BJ (cell line): ENCODE measurements around the gene ST6GALNAC1. TPM values are rescaled to one million over a fixed set of nuclear protein-coding genes. Genes with fewer than 3 reads are reported as not detected.
"Not testable (repeated sequence)": the region's sequence is repeated elsewhere in the genome, so short reads cannot be mapped to it uniquely, and the experiment has no call there.

ENCODE experiments used
- CTCF ChIA-PET: fragments of 350-600 bp; formaldehyde crosslinking; extraction: SDS; loops from one replicate; lab custom pipeline; 2021; ENCODE audit warnings: antibody characterized with exemption, inconsistent platforms; lab: Yijun Ruan, JAX
- POLR2A ChIA-PET: fragments of 300-600 bp; sonication (Branson Sonifier 250); formaldehyde crosslinking; extraction: SDS; loops from one replicate; lab custom pipeline; 2021; ENCODE audit warnings: antibody characterized with exemption; lab: Charles Lee
- DNase-seq: peaks from one replicate; pipeline ENCODE4 v3.0.0-alpha.2; 2011; ENCODE audit warnings: low read depth
- H3K27me3 ChIP-seq: 2 replicates; pipeline ENCODE4 v1.6.0; 2011; ENCODE audit warnings: low read length; ENCODE audit not compliant: control insufficient read depth, insufficient read depth
- H3K36me3 ChIP-seq: 2 replicates; pipeline ENCODE4 v1.5.1; 2011; ENCODE audit warnings: low read length; ENCODE audit not compliant: control insufficient read depth, insufficient read depth
- H3K4me3 ChIP-seq: 2 replicates; pipeline ENCODE4 v1.5.1; 2011; ENCODE audit warnings: low read depth, mild to moderate bottlenecking, control low read depth, low read length
- CTCF ChIP-seq: IDR thresholded peaks from 2 replicates; pipeline ENCODE4 v1.5.1; 2011; ENCODE audit warnings: low read depth, mild to moderate bottlenecking, control low read depth, inconsistent platforms, low read length, moderate library complexity; ENCODE audit not compliant: insufficient read depth
- polyA plus RNA-seq: library from polyadenylated mRNA; depleted of rRNA; stranded (reverse); fragments of >200 nt; gene quantifications from 2 replicates; pipeline ENCODE4 v1.2.3, GENCODE V29; 2011

The ST6GALNAC1 gene
- polyA plus RNA-seq, 1 experiment, result not detected

DNA sequence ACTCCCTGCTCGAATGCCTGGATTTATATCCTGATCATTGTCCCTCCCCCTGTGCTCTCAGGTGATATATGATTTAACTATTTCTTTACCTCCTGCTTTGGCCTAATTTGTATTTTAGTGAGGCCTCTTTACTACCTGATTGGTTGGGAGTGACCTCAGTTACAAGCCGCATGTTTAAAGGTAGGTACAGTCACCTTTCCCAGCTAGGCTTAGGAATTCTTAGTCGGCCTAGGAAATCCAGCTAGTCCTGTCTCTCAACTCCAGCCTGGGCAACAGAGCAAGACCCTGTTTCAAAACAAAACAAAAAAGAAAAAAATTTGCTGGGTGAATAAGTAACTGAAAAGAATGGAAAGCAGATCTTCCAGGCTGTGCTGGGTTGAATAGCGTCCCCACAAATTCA lies 31.1 kb downstream of the ST6GALNAC1 start:
- POLR2A ChIA-PET, result no interaction called here
- no peak for DNase-seq
- H3K27me3 ChIP-seq, result no peaks in the 10 kb centered on the region; the same call in 1 of the 2 replicates
- H3K36me3 ChIP-seq, result no peaks in the 10 kb centered on the region
- CTCF ChIA-PET, result interaction anchor here (1.0 to 1.3 kb wide), 2 partner anchors 9 to 66 kb away, joined by 3 read pairs; no protein-coding TSS in a partner anchor
- H3K4me3 ChIP-seq, result no peak overlapping the region
- TF ChIP-seq CTCF, result no peak

- Histone ChIP-seq H3K4me3 (no peak overlapping the region), H3K27me3 (no peaks in the 10 kb centered on the region), H3K36me3 (no peaks in the 10 kb centered on the region)
- ChIA-PET CTCF (interaction anchor here (1.0 kb wide), 1 partner anchor 13 kb away, joined by 3 read pairs; no protein-coding TSS in a partner anchor), POLR2A (no interaction called here)
- DNase-seq, result no peak
- no peak for TF ChIP-seq CTCF
These were observed 31.8 kb downstream of the ST6GALNAC1 start for GRCh38 chr17:76611758-76612157.

DNA sequence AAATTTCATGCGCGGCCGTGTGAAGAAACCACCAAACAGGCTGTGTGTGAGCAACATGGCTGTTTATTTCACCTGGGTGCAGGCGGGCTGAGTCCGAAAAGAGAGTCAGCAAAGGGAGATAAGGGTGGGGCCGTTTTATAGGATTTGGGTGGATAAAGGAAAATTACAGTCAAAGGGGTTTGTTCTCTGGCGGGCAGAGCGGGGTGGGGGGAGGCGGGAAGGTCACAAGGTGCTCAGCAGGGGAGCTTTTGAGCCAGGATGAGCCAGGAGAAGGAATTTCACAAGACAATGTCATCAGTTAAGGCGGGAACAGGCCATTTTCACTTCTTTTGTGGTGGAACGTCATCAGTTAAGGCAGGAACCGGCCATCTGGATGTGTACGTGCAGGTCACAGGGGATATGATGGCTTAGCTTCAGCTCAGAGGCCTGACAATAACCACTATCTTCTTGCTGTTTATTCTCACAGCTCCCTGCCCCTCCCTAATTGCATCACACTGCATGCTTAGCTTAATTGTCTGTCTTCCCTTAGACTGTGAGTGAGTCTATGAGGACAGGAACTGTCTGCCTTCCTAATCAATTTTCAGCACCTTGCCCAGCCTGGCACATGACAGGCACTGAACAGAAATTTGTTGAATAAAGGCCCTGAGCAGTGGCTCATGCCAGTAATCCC lies 32.3 kb downstream of the ST6GALNAC1 start:
- CTCF ChIA-PET, result interaction anchor here (1.0 kb wide), 1 partner anchor 14 kb away, joined by 3 read pairs; no protein-coding TSS in a partner anchor
- H3K4me3 ChIP-seq, H3K27me3 ChIP-seq, DNase-seq, H3K36me3 ChIP-seq, POLR2A ChIA-PET: not testable (repeated sequence)

GRCh38 chr17:76606685-76607084 lies 36.9 kb downstream of the ST6GALNAC1 start:
- H3K36me3 ChIP-seq, DNase-seq, POLR2A ChIA-PET, H3K4me3 ChIP-seq, H3K27me3 ChIP-seq: not testable (repeated sequence)
- CTCF ChIA-PET, result interaction anchor here (0.6 kb wide), 1 partner anchor 1376 kb away, joined by 5 read pairs; no protein-coding TSS in a partner anchor

GRCh38 chr17:76601065-76601464 lies 42.5 kb downstream of the ST6GALNAC1 start:
- TF ChIP-seq CTCF, result no peak
- Histone ChIP-seq H3K4me3 (no peak overlapping the region), H3K36me3 (no peaks in the 10 kb centered on the region), H3K27me3 (0 out of 2 replicates have a peak, but pooled peaks cover 3% of the 10 kb centered on the region)
- CTCF ChIA-PET, result interaction anchor here (1.1 to 4.7 kb wide), 5 partner anchors 23 to 113 kb away, joined by 3 to 22 read pairs (median 3); partner anchors contain the start of gene CYGB
- POLR2A ChIA-PET, result no interaction called here
- DNase-seq, result no peak

- H3K27me3 ChIP-seq, result 0 out of 2 replicates have a peak, but pooled peaks cover under 1% of the 10 kb centered on the region
- TF ChIP-seq CTCF, result no peak
- ChIA-PET CTCF (interaction anchor here (0.6 to 4.7 kb wide), 6 partner anchors 24 to 127 kb away, joined by 3 to 22 read pairs (median 4); no protein-coding TSS in a partner anchor), POLR2A (no interaction called here)
- H3K4me3 ChIP-seq, result no peak overlapping the region
- DNase-seq, result no peak
- H3K36me3 ChIP-seq, result no peaks in the 10 kb centered on the region
These were observed 43.7 kb downstream of the ST6GALNAC1 start for GRCh38 chr17:76599694-76600460.
